DMS53 treated with DMSO at 0.1 percent for 48 hours (cell line): ENCODE data around the gene VAV2.
"Not testable (repeated sequence)": the region's sequence is repeated elsewhere in the genome, so short reads cannot be mapped to it uniquely, and the experiment has no call there.

Source experiments
- DNase-seq: peaks from one replicate; lab custom pipeline; 2025; ENCODE audit not compliant: unreplicated experiment; lab: John Stamatoyannopoulos, UW

VAV2 gene

DNA sequence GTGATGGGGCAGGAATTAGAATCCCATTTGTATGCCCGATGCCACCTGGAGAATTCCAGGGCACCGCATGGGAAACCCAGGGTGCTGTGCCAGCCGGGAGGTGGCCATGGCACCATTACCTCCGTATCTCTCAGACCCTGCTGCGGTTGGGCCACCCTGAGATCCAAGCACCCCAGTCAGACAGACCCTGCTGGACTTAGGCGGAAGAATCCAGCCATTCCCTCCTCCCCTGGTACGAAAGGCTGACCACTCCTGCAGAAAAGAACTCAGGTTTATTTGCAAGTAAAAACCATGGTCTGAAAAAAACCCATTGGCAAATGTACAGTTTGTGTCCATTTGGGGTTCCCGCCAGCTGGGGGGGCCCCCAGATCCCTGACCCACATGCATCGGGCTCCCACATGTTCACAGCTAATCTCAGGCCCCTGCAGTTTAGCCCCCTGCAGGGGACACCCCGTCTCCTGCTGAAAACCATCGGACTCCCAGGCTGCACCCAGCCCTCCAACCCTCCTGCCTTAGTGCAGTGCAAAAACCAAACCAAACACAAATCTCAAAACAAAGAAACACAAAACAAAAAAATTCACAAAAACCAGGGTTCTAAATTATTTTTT, 230.4 kb downstream of the VAV2 start:
- DNase-seq, result no peak

- DNase-seq, result no peak
These were observed 231.3 kb downstream of the VAV2 start for GRCh38 chr9:133760713-133761290.

- no peak for DNase-seq
These were observed 232.2 kb downstream of the VAV2 start for GRCh38 chr9:133759946-133760345.

- DNase-seq, result no peak
These were observed 232.8 kb downstream of the VAV2 start for GRCh38 chr9:133759146-133759900.

DNA sequence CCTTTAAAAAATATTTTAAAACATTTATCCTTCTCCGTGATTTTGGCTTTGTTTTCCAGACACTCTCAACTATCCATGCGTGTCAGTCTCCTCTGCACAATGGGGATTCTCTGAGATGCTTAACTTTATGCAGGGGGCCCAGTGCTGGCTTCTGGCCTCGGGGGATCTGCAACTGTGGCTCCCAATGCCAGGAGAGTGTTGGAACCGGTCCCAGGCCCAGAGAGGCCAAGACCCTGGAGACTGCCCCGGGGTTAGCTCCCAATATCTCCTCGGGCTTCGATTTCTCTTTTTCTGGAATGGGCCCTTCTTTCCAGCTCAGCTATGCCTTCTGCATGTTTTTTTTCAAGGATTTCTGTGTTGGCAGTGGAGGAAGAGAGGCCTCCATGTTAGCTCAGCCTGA, 233.9 kb downstream of the VAV2 start:
- DNase-seq, result no peak

- no peak for DNase-seq
These were observed 237.4 kb downstream of the VAV2 start for GRCh38 chr9:133754688-133755227.

GRCh38 chr9:133754187-133754586, 237.9 kb downstream of the VAV2 start:
- no peak for DNase-seq

GRCh38 chr9:133752739-133753446, 239.2 kb downstream of the VAV2 start:
- DNase-seq, result no peak

- no peak for DNase-seq
These were observed 241.0 kb downstream of the VAV2 start for GRCh38 chr9:133750982-133751649.

DNA sequence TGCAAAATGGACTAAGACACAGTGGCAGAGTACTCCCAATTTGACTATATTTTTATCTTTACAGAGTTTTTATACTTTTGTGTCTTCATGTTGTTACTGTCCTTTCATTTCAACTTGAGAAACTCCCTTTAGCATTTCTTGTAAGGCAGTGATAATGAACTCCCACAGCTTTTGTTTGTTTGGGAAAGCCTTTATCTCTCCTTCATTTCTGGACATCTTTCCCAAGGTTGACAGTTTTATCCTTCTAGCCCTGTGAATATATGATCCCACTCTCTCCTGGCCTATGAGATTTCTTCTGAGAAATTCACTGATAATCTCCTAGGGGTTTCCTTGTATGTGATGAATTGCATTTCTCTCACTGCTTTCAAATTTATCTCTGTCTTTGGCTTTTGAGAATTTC, 244.8 kb downstream of the VAV2 start:
- no peak for DNase-seq

DNA sequence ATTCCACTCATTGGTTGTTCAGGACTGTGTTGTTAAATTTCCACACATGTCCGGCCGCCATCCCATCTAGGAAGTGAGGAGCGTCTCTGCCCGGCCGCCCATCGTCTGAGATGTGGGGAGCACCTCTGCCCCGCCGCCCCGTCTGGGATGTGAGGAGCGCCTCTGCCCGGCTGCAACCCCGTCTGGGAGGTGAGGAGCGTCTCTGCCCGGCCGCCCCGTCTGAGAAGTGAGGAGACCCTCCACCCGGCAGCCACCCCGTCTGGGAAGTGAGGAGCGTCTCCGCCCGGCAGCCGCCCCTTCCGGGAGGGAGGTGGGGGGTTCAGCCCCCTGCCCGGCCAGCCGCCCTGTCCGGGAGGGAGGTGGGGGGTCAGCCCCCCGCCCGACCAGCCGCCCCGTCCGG, 247.6 kb downstream of the VAV2 start:
- not testable (repeated sequence) for DNase-seq

DNA sequence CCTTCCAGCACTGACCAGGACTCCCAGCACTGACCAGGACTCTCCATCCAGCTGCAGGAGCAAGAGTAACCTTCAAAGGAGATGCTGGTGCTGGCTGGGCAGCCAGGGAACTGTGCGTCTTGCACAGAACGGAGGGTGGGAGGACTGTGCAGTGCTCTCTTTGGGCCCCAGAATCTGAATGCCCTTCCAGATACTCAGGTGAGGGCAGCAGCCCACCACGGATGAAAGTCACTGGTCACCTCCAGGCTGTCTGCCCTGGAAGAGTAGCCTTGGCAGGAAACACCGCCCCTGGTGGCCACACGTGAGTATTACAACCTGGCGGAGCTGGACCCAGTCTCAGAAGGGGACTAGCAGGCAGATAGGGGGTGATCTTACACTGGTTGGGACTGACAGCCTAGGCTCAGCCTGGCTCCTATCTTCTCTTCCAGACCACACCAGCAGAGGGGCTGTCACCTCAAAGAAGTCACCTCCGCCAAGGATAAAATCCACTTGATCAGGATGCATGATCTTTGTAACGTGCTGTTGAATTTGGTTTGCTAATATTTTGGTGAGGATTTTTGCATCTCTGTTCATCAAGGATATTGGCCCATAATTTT, 249.2 kb downstream of the VAV2 start:
- DNase-seq, result peak; percentile 68

DNA sequence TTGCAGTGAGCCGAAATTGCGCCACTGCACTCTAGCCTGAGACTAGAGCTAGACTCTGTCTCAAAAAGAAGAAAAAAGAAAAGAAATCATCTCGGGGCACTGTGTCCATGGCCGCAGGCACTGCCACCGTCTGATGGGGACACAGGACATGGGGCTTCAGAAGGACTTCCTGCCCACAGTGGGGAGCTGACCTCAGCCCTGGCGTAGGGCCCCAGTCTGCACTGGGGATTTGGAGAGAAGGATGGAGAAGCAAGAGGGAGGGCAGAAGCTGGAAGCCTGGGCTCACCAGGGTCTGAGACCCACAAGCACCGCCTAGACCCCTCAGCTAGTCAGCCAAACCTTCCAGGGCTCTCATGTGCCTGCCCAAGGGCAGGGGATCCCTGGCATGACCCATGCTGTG, 249.9 kb downstream of the VAV2 start:
- no peak for DNase-seq

GRCh38 chr9:133741716-133742115, 250.4 kb downstream of the VAV2 start:
- DNase-seq, result no peak

- no peak for DNase-seq
These were observed 251.2 kb downstream of the VAV2 start for GRCh38 chr9:133740911-133741310.

GRCh38 chr9:133739408-133740280, 252.5 kb downstream of the VAV2 start:
- no peak for DNase-seq

DNA sequence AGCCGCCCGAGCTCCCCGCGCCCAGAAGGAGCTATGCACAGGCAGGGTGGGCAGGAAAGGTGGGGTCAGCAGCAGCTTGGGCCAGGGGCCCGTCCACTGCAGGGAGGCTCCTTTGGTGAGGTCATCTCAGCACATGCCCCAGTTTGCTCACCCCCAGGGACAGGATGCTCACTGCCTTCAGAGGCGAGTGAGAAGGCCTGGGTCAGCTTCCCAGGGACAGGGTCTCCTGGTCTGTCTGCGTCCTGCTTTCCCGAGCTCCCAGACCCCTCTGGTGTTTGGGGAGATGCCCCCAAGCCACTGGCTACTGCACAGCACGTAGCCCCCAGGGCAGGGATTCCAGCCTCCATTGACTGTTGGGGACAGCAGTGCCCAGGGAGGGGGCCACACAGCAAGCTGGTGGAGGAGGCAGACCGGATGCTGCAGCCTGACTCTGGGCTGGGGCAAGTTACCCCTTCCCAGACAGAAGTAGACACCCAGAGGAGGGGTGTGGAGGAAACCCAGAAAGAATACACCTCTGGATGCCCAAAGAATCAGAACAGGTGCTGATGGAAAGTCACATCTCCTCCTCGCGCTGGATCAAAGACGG, 253.4 kb downstream of the VAV2 start:
- DNase-seq, result no peak

DNA sequence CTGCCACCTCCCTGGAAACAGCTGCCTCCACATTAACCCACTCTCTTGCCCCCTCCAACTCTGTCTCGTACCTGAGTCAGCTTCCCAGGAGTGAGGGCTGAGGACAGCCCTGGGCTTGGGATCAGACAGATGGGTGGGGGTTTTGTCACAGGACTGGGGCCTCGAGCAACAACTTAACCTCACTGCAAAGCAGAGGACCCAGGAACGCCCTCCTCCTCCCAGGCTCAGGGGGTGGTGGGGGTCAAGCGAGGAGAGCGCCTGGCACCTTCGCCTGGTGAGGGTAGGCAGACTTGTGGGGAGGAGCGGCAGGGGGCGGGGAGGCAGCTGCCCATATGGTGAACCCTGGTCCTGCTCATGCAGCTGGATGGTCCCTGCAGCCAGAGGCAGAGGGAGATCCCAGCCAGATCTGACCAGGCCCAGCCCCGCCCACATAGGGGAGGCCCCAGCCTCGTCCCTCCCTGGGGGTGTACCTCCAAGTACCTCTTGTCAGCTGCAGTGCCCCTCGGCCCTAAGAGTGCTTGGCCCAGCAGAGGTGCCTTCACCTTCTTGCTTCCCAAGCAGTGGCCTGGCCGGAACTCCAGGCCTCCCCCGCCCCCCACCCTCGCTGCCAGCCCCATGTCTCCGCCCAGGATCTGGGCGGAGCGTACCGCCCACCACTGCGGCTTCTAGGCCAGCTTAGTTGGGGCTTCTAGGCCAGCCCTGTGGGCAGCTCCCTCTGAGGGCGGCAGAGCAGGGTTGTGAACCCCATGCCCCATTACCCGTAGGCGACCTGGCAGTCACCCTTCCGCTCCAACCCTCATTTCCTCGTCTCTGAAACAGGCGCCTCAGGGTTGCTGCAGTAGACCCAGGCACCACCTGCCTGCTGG, 254.1 kb downstream of the VAV2 start, which contains the start of gene SARDH:
TSS of gene SARDH (minus strand) at position 579 of the 866 bp plus-strand sequence. CDS start 4,179 bp downstream, outside the sequence.
- peak; percentile 70 for DNase-seq
